DMS53 treated with DMSO at 0.1 percent for 48 hours (cell line): ENCODE data around the gene IL24.

Experiments
- DNase-seq: peaks from one replicate; lab custom pipeline; 2025; ENCODE audit not compliant: unreplicated experiment; lab: John Stamatoyannopoulos, UW

IL24 gene

DNA sequence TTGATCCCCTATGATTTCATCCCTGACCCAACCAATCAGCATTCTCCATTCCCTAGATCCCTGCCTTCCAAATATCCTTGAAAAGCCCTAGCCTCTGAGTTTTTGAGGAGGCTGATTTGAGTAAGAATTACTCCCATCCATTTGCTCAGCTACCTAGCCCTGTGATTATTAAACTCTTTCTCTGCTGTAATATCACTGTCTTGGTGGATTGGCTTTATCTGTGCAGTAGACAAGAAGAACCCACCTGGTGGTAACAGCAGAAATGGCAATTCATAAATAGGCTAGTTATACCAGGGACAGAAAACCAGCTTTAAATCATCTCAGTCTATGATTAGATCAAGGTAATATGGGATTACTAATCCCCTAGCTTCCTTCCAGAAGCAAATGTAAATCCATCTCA, 18.8 kb upstream of the IL24 start:
- DNase-seq, result no peak

DNA sequence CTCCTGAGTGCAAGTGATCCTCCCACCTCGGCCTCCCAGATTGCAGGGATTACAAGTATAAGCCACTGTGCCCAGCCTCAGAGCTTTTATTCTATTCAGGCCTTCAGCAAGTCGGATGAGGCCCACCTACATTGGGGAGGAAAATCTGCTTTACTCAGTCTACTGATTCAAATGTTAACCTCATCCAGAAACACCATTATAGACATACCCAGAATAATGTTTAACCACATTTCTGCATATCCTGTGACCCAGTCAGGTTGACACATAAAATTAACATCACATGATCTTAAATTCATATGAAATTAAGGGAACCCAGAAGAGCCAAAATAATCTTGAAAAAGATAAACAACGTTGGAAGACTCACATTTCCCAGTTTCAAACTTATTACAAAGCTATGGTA, 16.9 kb upstream of the IL24 start:
- no peak for DNase-seq

DNA sequence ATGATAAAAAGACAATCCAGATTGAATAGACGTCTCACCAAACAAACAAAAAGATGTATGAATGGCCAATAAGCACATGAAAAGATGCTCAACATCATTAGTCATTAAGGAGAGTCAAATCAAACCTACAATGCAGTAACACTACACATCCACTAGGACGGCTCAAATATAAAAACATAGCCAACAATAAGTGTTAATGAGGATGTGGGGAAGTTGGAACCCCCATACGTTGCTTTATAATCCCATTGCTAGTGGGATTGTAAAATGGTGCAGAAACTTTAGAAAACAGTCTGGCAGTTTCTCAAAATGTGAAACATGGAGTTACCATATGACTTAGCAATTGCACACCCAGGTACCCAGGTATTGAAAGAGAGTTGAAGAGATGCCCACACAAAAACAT, 14.7 kb upstream of the IL24 start:
- no peak for DNase-seq

DNA sequence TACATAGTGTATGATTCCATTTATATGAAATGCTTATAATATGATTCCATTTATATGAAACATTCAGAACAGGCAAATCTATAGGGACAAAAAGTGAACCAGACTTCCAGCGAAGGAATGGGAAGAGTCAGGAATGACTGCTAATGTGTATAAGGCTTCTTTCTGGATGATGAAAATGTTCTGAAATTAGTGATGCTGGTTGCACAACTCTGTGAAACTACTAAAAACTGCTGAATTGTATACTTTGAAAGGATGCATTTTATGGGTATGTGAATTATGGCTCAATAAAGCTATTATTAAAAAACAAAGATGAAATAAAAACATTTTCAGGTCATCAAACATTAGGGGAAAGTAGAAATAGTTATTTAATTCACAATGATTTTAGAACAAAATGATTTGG, 14.1 kb upstream of the IL24 start:
- DNase-seq, result no peak

DNA sequence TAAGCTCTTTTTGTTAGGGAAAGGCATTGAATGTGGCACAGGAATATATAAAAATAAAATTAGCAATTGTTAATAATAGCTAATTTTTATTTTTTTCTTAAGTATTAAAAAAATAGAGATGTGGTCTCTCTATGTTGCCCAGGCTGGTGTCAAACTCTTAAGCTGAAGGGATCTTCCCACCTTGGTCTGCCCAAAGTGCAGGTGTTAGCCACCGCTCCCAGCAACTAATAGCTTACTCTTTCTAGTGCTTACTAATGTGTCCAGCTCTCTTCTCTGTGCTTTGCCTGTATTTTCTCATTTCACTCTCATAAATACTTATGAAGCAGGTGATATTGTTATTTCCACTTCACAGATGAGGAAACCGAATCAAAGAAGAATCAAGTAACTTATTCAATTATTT, 13.4 kb upstream of the IL24 start:
- no peak for DNase-seq

DNA sequence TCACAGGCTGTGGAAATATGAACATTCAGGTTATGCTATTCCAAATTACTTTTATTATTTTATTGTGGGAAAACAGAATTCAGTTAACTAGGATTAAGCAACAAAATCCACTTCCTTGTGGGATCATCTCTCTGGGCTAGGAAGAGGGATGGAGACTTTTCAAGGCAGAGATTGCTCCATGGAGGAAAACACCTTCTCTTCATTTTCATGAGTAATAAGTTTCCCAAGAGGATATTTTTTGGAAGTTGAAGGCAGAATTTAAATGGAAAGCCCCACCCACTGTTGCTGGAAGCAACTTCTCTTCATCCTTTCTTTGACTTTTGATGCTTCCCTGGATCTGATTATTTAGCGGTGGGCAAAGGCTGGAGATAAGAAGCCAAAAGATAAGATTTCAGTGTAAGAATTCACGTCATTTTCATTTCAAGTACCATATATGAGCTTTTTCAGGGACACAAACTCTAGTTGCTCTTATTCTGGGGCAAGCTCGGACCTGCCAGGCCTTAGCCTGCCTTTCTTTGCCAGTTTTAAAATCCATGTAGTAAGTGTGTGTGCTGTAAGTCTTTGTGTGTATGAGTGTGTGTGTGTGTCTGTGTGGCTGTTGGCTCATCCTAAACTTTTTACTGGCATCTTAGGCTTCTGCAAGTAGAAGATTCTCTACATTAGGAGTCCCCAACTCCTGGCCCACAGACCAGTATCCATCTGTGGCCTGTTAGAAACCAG, 11.7 kb upstream of the IL24 start:
- no peak for DNase-seq

DNA sequence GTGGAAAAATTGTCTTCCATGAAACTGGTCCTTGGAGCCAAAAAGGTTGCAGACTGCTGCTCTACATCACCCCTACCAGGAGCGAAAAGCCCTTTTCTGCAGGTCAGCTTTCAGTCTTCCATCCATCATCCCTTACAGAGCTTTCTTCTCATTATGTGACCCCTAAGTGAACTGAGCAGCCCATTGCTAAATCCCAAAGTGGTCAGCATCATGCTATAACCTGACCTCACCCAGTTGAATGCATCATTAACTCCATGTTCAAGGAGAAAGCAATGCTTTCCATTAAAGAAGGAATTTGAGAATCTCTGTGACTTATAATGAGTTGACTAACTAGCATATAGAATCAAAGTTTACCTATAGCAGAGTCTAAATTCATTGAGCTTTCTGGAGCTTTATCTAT, 10.4 kb upstream of the IL24 start:
- no peak for DNase-seq

DNA sequence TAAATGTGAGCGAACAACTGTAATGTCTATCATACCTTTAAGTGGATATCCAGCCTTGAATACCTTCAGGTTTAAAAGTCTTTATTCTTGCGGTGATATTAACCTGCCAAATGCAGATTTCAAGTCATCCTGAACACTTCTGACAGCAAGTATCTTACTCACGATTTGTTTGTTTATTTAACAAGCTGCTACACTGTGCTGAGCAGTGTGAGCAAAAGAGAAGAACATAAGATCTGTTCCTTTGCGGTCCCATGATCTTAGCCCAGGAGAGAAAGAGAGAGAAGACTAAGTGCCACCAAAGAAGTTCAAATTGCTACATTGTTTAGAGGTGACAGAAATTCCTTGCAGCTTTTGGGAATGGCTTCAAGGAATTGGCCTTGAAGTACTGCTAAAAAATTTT, 9.5 kb upstream of the IL24 start:
- peak; percentile 24 for DNase-seq

DNA sequence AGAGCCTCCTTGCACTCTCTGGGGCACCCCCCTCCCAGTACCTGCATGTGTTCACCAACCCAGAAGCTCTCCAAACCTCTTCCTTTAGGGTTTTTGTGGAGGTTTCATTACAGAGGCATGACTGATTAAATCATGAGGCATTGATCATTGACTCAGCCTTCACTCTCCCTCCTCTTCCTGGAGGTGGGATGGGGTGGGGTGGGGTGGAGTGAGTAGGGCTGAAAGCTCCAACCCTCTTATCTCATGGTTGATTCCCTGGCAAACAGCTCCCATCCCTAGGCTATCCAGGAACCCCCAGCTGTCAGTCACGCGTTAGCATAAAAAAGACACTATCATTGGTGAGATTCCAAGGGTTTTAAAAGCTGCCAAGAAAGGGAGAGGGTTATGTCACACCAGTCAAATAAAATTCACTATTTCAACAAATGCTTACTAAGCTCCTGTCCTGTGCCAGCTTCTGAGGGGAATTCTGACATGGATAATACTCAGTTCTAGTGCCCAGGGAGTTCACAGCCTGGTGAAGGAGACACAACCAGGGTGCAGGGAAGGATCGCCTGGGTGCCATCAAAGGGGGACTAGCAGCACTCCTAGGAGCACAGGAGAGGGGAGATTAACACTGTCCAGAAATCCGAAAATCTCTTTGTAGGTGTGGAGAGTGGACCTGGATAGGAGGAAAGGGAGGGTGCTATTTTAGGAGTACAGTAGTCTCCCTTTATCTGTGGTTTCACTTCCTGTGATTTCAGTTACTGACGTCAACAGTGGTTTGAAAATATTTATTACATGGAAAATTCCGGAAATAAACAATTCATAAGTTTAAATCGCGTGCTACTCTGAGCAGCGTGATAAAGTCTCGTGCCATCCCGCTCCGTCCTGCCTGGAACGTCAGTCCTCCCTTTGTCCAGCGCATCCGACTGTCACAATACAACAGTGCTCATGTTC, 6.8 kb upstream of the IL24 start:
- no peak for DNase-seq

DNA sequence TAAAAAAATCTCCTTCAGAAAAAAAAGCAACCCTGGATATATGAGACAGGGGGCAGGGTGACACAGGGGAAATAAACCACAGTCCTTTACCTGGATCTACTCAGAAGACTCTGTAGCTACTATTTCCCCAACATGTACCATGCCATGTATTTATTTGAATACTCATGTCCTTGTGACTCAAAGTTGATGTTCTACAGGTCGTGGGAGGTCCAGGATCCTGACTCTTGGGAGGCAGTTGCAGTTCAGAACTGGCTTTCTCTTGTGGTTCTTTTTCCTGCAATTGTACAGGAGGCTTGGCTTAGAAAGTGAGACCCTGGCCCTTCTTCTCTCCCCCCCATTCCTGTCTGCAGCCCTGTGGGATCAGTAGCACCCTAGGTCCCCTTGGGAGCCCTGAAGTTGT, 5.8 kb upstream of the IL24 start:
- no peak for DNase-seq

DNA sequence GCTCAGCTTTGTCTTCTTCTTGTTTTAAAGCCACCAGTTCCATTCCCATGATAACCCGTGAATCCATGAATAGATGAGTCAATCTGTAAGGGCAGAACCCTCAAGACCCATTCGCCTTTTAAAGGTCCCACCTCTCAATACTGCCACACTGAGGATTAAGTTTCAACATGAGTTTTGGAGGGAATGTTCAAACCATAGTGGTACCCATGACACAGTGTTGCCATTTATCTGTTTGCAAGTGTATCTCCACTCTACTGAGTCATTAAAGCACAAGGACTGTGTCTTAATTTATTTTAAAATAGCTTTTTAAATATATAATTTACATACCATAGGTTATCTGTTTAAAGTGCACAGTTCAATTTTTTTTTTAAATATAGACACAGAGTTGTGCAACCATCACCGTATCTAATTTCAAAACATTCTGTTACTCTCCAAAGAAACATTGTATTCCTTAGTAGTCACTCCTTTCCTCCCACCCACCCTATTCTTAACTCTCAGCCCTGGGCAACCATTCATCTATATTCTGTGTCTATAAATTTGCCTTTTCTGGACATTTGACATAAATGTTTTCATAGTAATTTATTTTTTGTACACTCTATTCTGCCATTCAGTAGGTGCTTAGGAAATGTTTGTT, 4.8 kb upstream of the IL24 start:
- DNase-seq, result no peak

DNA sequence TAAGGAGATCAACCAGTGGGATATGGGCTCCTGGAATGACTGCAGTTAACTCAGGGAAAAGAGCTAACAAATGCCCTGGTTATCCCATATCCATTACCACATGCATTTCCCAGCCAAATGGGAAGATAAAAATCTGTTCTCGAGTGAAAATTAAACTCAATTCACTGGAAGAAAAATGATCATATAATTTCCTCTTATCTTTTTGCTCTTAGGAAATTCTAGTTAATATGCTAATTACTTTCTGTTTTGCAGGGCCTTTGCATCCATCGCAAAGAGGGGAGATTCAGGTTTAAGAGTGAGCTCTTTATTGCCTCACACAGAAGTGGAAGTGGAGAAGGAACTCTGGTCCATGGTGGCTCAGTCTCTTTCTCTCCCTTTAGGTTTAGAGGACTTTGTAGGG, 3.9 kb upstream of the IL24 start:
- DNase-seq, result no peak

DNA sequence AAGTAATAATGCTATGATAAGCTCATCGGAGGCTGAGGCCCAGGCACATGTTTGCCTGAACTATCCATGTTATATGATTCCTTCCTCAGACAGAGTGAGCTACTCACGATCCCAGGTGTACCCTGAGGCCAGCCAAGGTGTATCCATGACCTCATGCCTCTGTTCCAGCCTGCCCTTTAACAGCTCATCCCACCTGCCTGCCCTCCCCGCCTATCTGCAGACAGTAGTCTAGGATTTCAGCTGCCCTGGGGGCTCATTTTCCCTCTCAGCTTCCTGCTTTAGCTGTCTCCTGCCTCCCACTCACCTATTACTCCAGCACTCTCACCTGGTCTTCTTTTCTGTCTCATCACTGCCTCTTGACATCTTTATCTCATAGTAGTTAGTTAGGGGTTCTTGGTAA, 1.9 kb upstream of the IL24 start:
- DNase-seq, result peak; percentile 94

DNA sequence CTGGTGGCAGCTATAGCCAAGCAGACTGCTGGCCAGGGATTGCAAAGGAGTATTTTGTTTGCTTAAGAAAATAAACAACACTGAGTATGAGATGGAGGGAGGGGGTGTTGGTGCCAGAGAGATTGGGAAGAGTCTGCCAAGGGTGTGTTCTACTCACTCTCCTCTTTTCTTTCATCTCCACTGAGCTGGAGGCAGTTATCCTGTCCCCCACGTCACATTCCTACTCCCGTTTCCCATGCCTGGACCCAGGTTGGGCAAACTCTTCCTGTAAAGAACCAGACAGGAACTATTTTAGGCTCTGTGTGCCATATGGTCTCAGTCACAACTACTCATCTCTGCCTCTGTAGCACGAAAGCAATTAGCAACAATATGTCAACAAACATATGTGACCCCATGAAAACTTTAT, 1.4 kb upstream of the IL24 start:
- DNase-seq, result peak; percentile 89

DNA sequence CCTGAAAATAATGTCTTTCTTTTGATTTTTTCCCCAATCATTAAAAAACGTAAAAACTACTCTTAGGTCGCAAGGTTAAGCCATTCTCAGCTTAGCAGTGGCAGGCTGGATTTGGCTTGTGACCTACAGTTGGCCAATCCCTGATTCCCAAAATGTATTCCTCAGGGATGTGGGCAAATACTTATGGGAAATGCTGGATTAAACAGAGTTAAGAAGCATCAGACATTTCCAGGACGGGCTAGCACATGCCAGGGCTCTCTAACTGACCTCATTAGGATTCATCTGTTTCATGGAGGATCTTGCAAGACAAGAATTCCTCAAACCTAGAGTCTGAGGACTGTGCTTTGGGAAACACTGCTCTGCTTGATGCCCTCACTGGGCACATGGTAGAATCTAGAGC, 982 bp upstream of the IL24 start:
- DNase-seq, result no peak

DNA sequence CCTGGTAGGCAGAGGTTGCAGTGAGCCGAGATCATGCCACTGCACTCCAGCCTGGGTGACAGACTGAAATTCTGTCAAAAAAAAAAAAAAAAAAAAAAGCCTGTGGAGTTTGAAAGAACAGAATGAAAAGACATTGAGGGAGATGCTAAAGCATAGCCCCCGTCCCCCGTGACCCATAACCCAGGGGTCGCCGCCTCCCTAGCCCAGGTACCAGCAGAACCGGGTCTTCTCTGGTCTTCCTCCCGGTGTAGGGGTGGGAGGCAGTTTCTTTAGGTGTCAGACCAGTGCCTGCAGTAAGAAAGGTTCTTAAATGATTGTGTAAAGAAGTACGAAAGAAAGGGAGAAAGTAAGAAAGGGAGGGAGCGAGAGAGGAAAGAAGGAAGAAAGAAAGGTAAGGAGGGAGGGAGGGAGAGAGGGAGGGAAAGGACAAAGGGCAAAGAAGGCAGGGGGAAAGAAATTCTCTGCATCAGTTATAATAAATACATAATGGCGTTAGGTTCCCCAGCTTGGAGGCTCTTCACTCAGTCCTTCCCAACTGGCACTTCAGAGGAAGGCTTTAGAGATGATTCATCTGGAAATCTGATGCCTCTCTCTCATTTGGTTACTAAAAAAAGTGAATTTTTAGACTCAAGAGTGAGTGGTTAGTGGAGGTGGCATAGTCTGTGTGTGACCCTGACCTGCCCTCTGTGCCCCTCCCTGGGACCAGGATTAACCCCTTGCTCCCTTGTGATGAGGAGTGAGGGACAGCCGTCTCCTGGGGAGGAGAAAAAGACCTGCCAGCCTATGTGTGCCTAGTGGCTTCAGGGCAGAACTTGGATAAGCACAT, 1.1 kb downstream of the IL24 start:
- DNase-seq, result peak; percentile 53

DNA sequence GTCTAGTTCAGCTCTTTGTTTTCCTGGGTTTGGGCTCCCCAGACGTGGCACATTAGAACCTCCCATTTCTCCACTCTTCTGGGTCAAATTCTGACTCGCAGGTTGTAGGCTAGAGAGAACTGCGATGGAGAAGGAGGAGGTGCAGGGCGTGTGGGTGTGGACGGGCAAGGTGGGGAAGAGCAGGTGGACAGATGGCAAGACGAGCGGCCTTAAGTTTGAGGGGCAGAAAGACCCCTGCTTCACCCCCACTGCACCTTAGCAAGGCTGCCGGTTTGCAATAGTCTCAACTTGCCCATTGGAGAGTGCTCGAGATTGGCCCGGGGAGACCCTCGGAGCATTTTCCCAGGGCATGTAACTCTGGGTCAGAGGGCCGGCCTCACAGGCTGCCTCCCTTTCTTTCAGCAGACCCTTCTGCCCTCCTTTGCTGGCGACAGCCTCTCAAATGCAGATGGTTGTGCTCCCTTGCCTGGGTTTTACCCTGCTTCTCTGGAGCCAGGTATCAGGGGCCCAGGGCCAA, 1.7 kb downstream of the IL24 start:
- DNase-seq, result no peak

DNA sequence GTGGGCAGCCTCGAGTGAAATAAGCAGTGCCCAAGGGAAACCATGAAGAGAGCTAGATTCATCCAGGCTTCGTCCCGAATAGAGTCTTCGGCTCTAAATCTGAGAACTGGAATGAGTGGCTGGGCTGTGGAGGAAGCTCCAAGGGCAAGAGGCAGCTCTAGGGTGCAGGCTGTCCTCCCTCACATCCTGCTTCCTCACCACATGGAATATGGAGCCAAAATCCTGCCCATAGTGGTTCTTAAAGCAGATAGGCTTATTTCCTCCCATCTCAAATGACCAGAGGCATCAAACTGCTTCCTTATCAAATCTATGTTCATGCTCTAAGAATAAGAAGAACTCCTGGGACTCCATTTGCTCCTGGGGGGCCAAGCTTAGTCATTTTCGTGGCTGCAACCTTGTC, 2.5 kb downstream of the IL24 start:
- no peak for DNase-seq

DNA sequence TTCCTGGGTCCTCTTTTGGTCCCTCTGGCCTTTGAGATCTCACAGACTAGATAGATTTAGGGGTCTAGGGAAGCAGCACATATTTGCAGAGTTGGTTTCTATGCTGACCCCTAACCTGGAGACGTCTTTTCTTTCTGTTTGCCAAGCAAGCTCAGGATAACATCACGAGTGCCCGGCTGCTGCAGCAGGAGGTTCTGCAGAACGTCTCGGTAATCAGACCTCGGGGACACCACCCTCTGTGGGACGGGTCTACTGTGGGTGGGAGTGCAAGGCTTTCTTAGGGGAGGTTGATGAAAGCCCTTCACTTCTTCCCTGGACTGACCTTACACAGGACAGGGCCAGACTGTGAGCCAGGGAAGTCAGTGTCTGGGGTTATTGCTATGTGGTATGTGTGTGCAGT, 2.9 kb downstream of the IL24 start:
- DNase-seq, result no peak

DNA sequence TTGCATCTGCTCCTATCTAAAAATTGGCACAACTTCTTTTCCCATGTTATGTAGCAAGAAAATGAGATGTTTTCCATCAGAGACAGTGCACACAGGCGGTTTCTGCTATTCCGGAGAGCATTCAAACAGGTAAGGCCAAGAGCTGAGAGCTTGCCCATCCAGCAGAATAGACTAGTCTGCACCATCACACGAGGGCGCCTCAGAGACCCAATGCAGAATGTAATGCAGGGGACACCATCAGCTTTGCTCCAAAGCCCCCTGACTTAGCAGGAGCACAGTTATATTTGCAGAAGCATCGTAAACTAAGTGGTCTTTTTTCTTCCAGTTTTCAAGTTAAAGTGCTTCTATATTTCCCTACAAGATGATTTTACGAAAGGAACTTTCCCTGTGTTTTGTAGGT, 4.7 kb downstream of the IL24 start:
- no peak for DNase-seq

DNA sequence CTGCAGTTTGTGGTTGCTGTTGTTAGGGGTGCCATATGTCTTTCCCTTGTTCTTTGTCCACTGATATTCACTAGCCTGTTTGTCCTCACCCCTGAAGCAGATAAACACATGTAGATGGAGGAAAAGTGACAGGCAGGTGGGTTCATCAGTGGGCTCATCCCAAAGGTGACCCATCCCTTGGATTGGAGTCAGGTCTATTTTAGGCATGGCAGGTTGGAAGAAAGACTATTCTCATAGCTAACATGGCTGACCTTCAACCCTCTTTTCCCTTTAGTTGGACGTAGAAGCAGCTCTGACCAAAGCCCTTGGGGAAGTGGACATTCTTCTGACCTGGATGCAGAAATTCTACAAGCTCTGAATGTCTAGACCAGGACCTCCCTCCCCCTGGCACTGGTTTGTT, 5.5 kb downstream of the IL24 start:
- no peak for DNase-seq
